GM12878 (cell line): ENCODE results near the gene MAGEA11. TPM values are rescaled to one million over a fixed set of nuclear protein-coding genes. Genes with fewer than 3 reads are reported as not detected.

ENCODE experiments used
- ATAC-seq: fragments of 200-7000 bp; cut with Tn5 transposase; 3 replicates; pipeline ENCODE4 v1.9.1; 2020; ENCODE audit warnings: mild to moderate bottlenecking, moderate library complexity
- BruUV-seq: library from RNA; stranded (reverse); fragments of 400-500 nt; replicated peaks from 2 replicates; lab custom pipeline; 2021; lab: Mats Ljungman, UMichigan
- CTCF ChIA-PET: fragments of 300-600 bp; sonication (Branson Sonifier 250); formaldehyde crosslinking; extraction: SDS; loops from one replicate; lab custom pipeline; 2021; ENCODE audit warnings: inconsistent platforms; lab: Yijun Ruan, JAX
- POLR2A ChIA-PET: fragments of 350-600 bp; formaldehyde crosslinking; extraction: SDS; loops from one replicate; lab custom pipeline; 2021; ENCODE audit warnings: inconsistent platforms; lab: Charles Lee
- RAD21 ChIA-PET: fragments of 300-600 bp; sonication (Branson Sonifier 250); formaldehyde crosslinking; loops from one replicate; lab custom pipeline; 2023; ENCODE audit warnings: antibody characterized with exemption; ENCODE audit not compliant: unreplicated experiment; lab: Charles Lee
- SMC1A ChIA-PET: fragments of 300-600 bp; sonication (Branson Sonifier 250); formaldehyde crosslinking; loops from one replicate; lab custom pipeline; 2023; ENCODE audit not compliant: unreplicated experiment, uncharacterized antibody; lab: Charles Lee
- DNase-seq: peaks from one replicate; pipeline ENCODE4 v3.0.0-alpha.2; 2011; ENCODE audit warnings: low read depth, low spot score
- FAIRE-seq: peaks from 3 replicates; lab custom pipeline; 2011; peaks lifted over from hg19 to GRCh38; lab: Jason Lieb, UNC
- H2AFZ ChIP-seq: 2 replicates; pipeline ENCODE4 v1.6.0; 2011; ENCODE audit warnings: low read depth, low read length, control low read depth; ENCODE audit not compliant: control insufficient read depth
- H3K27ac ChIP-seq: 2 replicates; pipeline ENCODE4 v1.5.1; 2011; ENCODE audit warnings: control low read depth; ENCODE audit not compliant: control insufficient read depth, insufficient read depth
- H3K27me3 ChIP-seq, 2 experiments: replicated peaks in 1 of 2; 2 replicates each; pipeline versions ENCODE4 v1.6.0 to v1.6.1; 2011; ENCODE audit warnings: low read length in 1 of 2; ENCODE audit not compliant: control insufficient read depth in 2 of 2, insufficient read depth in 2 of 2
- H3K36me3 ChIP-seq, 2 experiments: 2 replicates each; pipeline ENCODE4 v1.5.1; 2011; ENCODE audit warnings: low read length in 1 of 2; ENCODE audit not compliant: control insufficient read depth in 2 of 2, insufficient read depth in 2 of 2
- H3K4me1 ChIP-seq: 2 replicates; pipeline ENCODE4 v1.6.1; 2011; ENCODE audit warnings: mild to moderate bottlenecking, low read length, moderate library complexity, mixed read lengths; ENCODE audit not compliant: control insufficient read depth, insufficient read depth
- H3K4me2 ChIP-seq: 2 replicates; pipeline ENCODE4 v1.6.0; 2011; ENCODE audit warnings: control low read depth; ENCODE audit not compliant: control insufficient read depth, insufficient read depth
- H3K4me3 ChIP-seq: fragments of 200-600 bp; sonication (generic); 2 replicates; pipeline ENCODE4 v1.5.1; 2016
- H3K79me2 ChIP-seq: 2 replicates; pipeline ENCODE4 v1.6.0; 2011; ENCODE audit warnings: low read length; ENCODE audit not compliant: control insufficient read depth, insufficient read depth
- H3K9ac ChIP-seq: 2 replicates; pipeline ENCODE4 v1.8.0; 2011; ENCODE audit warnings: low read length, control low read depth, mixed read lengths; ENCODE audit not compliant: control insufficient read depth, insufficient read depth
- H3K9me3 ChIP-seq: replicated peaks from 3 replicates; pipeline ENCODE4 v1.5.1; 2011; ENCODE audit warnings: mild to moderate bottlenecking, low read length; ENCODE audit not compliant: control insufficient read depth, insufficient read depth
- H4K20me1 ChIP-seq: 2 replicates; pipeline ENCODE4 v1.6.0; 2011; ENCODE audit not compliant: control insufficient read depth, insufficient read depth
- CHD4 ChIP-seq: fragments of 200-600 bp; sonication (generic); IDR thresholded peaks from 2 replicates; pipeline ENCODE4 v1.6.1; 2016; ENCODE audit warnings: mild to moderate bottlenecking
- HDAC6 ChIP-seq: fragments of 200-600 bp; sonication (generic); IDR thresholded peaks from one replicate; pipeline ENCODE4 v1.8.0; 2017; ENCODE audit warnings: antibody characterized with exemption; ENCODE audit not compliant: unreplicated experiment
- JUNB ChIP-seq: IDR thresholded peaks from 2 replicates; pipeline ENCODE4 v1.6.1; 2016; ENCODE audit warnings: antibody characterized with exemption, mild to moderate bottlenecking
- JUND ChIP-seq: IDR thresholded peaks from 2 replicates; pipeline ENCODE4 v1.6.1; 2012; ENCODE audit warnings: low read depth, mild to moderate bottlenecking, low read length, improper control_type of control experiment, moderate library complexity
- MYB ChIP-seq: fragments of 150-350 bp; IDR thresholded peaks from 2 replicates; pipeline ENCODE4 v1.6.1; 2014; ENCODE audit warnings: mild to moderate bottlenecking, low read depth, low read length, borderline replicate concordance
- NFIC ChIP-seq: IDR thresholded peaks from 2 replicates; pipeline ENCODE4 v1.6.1; 2012; ENCODE audit warnings: low read depth, mild to moderate bottlenecking, inconsistent platforms, low read length, moderate library complexity
- SIN3A ChIP-seq: IDR thresholded peaks from 2 replicates; pipeline ENCODE4 v1.6.1; 2012; ENCODE audit warnings: low read depth, low read length, improper control_type of control experiment
- SMAD1 ChIP-seq: fragments of 450-650 bp; IDR thresholded peaks from 2 replicates; pipeline ENCODE4 v1.6.1; 2018; ENCODE audit warnings: mild to moderate bottlenecking, low read depth; ENCODE audit not compliant: partially characterized antibody
- SUPT20H ChIP-seq: IDR thresholded peaks from 2 replicates; pipeline ENCODE4 v1.6.1; 2011; ENCODE audit warnings: low read depth, mild to moderate bottlenecking, low read length, moderate library complexity, borderline replicate concordance; ENCODE audit not compliant: control insufficient read depth
- YBX1 ChIP-seq: fragments of 450-650 bp; IDR thresholded peaks from 2 replicates; pipeline ENCODE4 v1.6.1; 2016; ENCODE audit warnings: antibody characterized with exemption
- ZNF217 ChIP-seq: fragments of 450-650 bp; IDR thresholded peaks from 2 replicates; pipeline ENCODE4 v1.6.1; 2017; ENCODE audit warnings: antibody characterized with exemption, mild to moderate bottlenecking
- WGBS: methylation state at CpG from one replicate; pipeline ENCODE4 v1.1.6; 2016; ENCODE audit warnings: low lambda C conversion rate; ENCODE audit not compliant: insufficient replicate concordance, insufficient coverage; ENCODE audit errors: missing lambda C conversion rate; 5-methylcytosine and 5-hydroxymethylcytosine counted together
- in situ Hi-C: fragments of 300-500 bp; cut with MboI; formaldehyde crosslinking; loops from 9 replicates; pipeline ENCODE4 v1.14.3; 2018; ENCODE audit warnings: mixed read lengths
- intact Hi-C: fragments of 100-400 bp; cut with micrococcal nuclease; formaldehyde crosslinking; loops from one replicate; pipeline ENCODE4 v1.14.2; 2022; ENCODE audit not compliant: unreplicated experiment
- polyA plus RNA-seq, 11 experiments: library from polyadenylated mRNA; depleted of rRNA in 4 of 11; unstranded in 6 of 11; stranded (reverse) in 5 of 11; fragments of >200 nt; fragmentation: Nextera tagmentation in 4 of 11; fragmentation: Illumina TruSeq in 1 of 11; extraction: Ambion mirVana in 4 of 11; extraction: Trizol in 1 of 11; gene quantifications; 1 replicate in 1 of 11; 2 replicates in 10 of 11; pipeline versions ENCODE4 v1.2.1 to v1.2.3, GENCODE V29; 2011 to 2016; ENCODE audit warnings: inconsistent platforms in 2 of 11, missing spikeins in 2 of 11, low read depth in 1 of 11
- small RNA-seq: library from RNA; depleted of rRNA; stranded (forward); fragments of <200 nt; gene quantifications from one replicate; pipeline ENCODE3, GENCODE V24; 2014
- total RNA-seq, 4 experiments: library from RNA; depleted of rRNA in 3 of 4; stranded (reverse); fragments of >200 nt in 3 of 4; fragmentation: Illumina TruSeq in 1 of 4; extraction: Trizol in 1 of 4; gene quantifications; 2 replicates each; pipeline versions ENCODE4 v1.2.1 to v1.2.3, GENCODE V29; 2013 to 2021
- TF ChIP-seq, protein P1 (sequence below): fragments of 450-650 bp; formaldehyde crosslinking; IDR thresholded peaks from 2 replicates; pipeline ENCODE4 v1.5.0; 2022; ENCODE audit warnings: mild to moderate bottlenecking, missing genetic modification characterization

MAGEA11 gene
- total and polyA plus RNA-seq, 10 of the 15 experiments (the other 5 are each of a cell fraction or from before 2014, with no cell fraction given): 0.07 TPM; not detected in 9

DNA sequence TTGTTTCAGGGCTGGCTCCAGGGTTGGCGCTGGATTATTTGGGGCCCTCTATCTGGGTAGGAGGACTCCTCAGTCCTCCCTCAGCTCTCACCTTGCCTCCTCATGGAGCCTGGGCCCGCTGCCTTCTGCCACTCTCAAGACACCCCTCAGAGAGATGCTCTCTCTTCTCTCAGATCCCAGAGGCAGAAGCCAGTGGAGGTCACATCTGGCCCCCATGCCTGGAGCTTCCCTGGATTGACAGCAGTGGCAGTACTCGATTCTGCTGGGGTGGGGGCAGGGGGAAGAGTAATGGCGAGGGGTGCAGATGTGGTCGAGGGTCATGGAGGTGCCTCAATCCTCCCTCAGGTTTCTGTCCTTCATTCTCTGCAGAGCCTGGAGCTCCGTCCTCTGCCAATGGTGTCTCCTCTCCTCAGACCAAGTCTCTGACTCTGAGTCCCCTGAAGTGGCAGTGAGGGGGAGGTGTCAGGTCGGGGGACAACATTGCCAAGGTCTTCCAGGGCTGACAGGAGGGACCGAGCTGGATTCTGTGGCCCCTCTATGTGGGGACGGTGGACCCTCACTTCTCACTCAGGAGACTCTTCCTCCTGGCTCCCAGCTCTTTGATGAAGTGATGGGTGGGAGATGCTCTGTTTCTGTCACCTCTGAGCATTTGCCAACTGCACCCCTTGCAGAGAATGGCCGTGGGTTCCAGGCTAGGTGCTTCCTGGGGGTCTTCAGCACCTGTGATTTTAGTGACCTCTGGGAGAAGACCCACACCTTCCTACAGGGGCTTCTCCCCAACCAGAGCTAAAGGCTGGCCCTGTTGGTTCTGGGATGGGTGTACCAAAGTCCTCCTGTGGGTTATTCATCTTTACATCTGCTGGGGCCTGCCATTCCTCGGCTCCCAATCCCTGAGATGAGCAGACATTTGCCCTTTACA, 51.1 kb downstream of the MAGEA11 start:
- DNase-seq: no peak
- Histone ChIP-seq H3K27ac (no peak overlapping the region), H3K79me2 (no peaks in the 10 kb centered on the region)
- no peak for ATAC-seq
- TF ChIP-seq YBX1 (no peak), SMAD1 (no peak), HDAC6 (no peak), CHD4 (no peak), JUND (no peak), JUNB (no peak), NFIC (no peak), MYB (no peak), SIN3A (no peak), SUPT20H (no peak), ZNF217 (no peak)
- TF ChIP-seq, protein P1, sequence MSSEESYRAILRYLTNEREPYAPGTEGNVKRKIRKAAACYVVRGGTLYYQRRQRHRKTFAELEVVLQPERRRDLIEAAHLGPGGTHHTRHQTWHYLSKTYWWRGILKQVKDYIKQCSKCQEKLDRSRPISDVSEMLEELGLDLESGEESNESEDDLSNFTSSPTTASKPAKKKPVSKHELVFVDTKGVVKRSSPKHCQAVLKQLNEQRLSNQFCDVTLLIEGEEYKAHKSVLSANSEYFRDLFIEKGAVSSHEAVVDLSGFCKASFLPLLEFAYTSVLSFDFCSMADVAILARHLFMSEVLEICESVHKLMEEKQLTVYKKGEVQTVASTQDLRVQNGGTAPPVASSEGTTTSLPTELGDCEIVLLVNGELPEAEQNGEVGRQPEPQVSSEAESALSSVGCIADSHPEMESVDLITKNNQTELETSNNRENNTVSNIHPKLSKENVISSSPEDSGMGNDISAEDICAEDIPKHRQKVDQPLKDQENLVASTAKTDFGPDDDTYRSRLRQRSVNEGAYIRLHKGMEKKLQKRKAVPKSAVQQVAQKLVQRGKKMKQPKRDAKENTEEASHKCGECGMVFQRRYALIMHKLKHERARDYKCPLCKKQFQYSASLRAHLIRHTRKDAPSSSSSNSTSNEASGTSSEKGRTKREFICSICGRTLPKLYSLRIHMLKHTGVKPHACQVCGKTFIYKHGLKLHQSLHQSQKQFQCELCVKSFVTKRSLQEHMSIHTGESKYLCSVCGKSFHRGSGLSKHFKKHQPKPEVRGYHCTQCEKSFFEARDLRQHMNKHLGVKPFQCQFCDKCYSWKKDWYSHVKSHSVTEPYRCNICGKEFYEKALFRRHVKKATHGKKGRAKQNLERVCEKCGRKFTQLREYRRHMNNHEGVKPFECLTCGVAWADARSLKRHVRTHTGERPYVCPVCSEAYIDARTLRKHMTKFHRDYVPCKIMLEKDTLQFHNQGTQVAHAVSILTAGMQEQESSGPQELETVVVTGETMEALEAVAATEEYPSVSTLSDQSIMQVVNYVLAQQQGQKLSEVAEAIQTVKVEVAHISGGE (CRISPR knock-in tag): no peak
- TF ChIP-seq, all 136 proteins: peak for 0
- no peaks in the 10 kb centered on the region for H3K4me1 ChIP-seq
- H3K9ac ChIP-seq: no peak overlapping the region
- no peak overlapping the region for H2AFZ ChIP-seq
- BruUV-seq: no TSS peak
- no peaks in the 10 kb centered on the region for H4K20me1 ChIP-seq
- in situ Hi-C loops (no loop called here), intact Hi-C loops (no loop called here)
- SMC1A ChIA-PET: no interaction called here
- H3K36me3 ChIP-seq: no peaks in the 10 kb centered on the region
- POLR2A ChIA-PET: no interaction called here
- H3K4me2 ChIP-seq: no peak overlapping the region
- WGBS: 3% methylated on average over 10 of the region's 11 CpGs
- CTCF ChIA-PET: no interaction called here
- RAD21 ChIA-PET: no interaction called here
- no peak overlapping the region for H3K4me3 ChIP-seq
- H3K9me3 ChIP-seq: no peaks in the 10 kb centered on the region; the same call in 2 of the 3 replicates
- FAIRE-seq: no peak
- no peaks in the 10 kb centered on the region for H3K27me3 ChIP-seq

Small RNA genes within 50 kb of the gene (small RNA-seq; reads per million reads assigned to genes)
- not detected for gene AC244098.1
- not detected for gene AC244098.2
- not detected for gene AC244098.3

Other genes starting within 250 kb of the MAGEA11 start
Only the 7 nearest of the 11 such genes appear.
- gene HSFX3, start 162.1 kb upstream of the MAGEA11 start, total RNA-seq (2014; rRNA removed): 0.40 TPM in 1 of 2 replicates, not detected in the other
- not detected in 2 replicates for gene HSFX3, start 162.1 kb upstream of the MAGEA11 start, total RNA-seq (2014; rRNA removed; fragmentation: Illumina TruSeq; extraction: Trizol)
- gene HSFX3, start 162.1 kb upstream of the MAGEA11 start, total RNA-seq (2021): not detected in 2 replicates
- gene HSFX3, start 162.1 kb upstream of the MAGEA11 start, polyA plus RNA-seq (2011; rRNA removed): 0.05 TPM in 1 of 2 replicates, not detected in the other
- gene HSFX3, start 162.1 kb upstream of the MAGEA11 start, polyA plus RNA-seq (2014; fragmentation: Illumina TruSeq; extraction: Trizol): 0.29 TPM in 1 of 2 replicates, not detected in the other
- gene HSFX3, start 162.1 kb upstream of the MAGEA11 start, polyA plus RNA-seq (2014; fragmentation: Nextera tagmentation; extraction: Ambion mirVana): under 1 TPM in 1 of 2 experiments, not detected in 1; 0.29 TPM
- 0.26 TPM in 1 of 2 replicates, not detected in the other for gene HSFX3, start 162.1 kb upstream of the MAGEA11 start, polyA plus RNA-seq (2014; rRNA removed)
- gene HSFX3, start 162.1 kb upstream of the MAGEA11 start, polyA plus RNA-seq (2016; fragmentation: Nextera tagmentation; extraction: Ambion mirVana): not detected
- gene MAGEA9B, start 124.6 kb upstream of the MAGEA11 start, total RNA-seq (2014; rRNA removed): not detected in 2 replicates
- gene MAGEA9B, start 124.6 kb upstream of the MAGEA11 start, total RNA-seq (2014; rRNA removed; fragmentation: Illumina TruSeq; extraction: Trizol): not detected in 2 replicates
- not detected in 2 replicates for gene MAGEA9B, start 124.6 kb upstream of the MAGEA11 start, total RNA-seq (2021)
- gene MAGEA9B, start 124.6 kb upstream of the MAGEA11 start, polyA plus RNA-seq (2011; rRNA removed): 0.06 and 0.08 TPM in 2 replicates
- not detected in 2 replicates for gene MAGEA9B, start 124.6 kb upstream of the MAGEA11 start, polyA plus RNA-seq (2014; fragmentation: Illumina TruSeq; extraction: Trizol)
- not detected for gene MAGEA9B, start 124.6 kb upstream of the MAGEA11 start, polyA plus RNA-seq (2014; fragmentation: Nextera tagmentation; extraction: Ambion mirVana)
- gene MAGEA9B, start 124.6 kb upstream of the MAGEA11 start, polyA plus RNA-seq (2014; rRNA removed): not detected in 2 replicates
- not detected for gene MAGEA9B, start 124.6 kb upstream of the MAGEA11 start, polyA plus RNA-seq (2016; fragmentation: Nextera tagmentation; extraction: Ambion mirVana)
- 0.11 TPM in 1 of 2 replicates, not detected in the other for gene HSFX2, start 116.7 kb upstream of the MAGEA11 start, total RNA-seq (2014; rRNA removed)
- 0.18 TPM in 1 of 2 replicates, not detected in the other for gene HSFX2, start 116.7 kb upstream of the MAGEA11 start, total RNA-seq (2014; rRNA removed; fragmentation: Illumina TruSeq; extraction: Trizol)
- gene HSFX2, start 116.7 kb upstream of the MAGEA11 start, total RNA-seq (2021): not detected in 2 replicates
- 0.07 TPM in 1 of 2 replicates, not detected in the other for gene HSFX2, start 116.7 kb upstream of the MAGEA11 start, polyA plus RNA-seq (2011; rRNA removed)
- not detected in 2 replicates for gene HSFX2, start 116.7 kb upstream of the MAGEA11 start, polyA plus RNA-seq (2014; fragmentation: Illumina TruSeq; extraction: Trizol)
- not detected for gene HSFX2, start 116.7 kb upstream of the MAGEA11 start, polyA plus RNA-seq (2014; fragmentation: Nextera tagmentation; extraction: Ambion mirVana)
- 0.14 TPM in 1 of 2 replicates, not detected in the other for gene HSFX2, start 116.7 kb upstream of the MAGEA11 start, polyA plus RNA-seq (2014; rRNA removed)
- not detected for gene HSFX2, start 116.7 kb upstream of the MAGEA11 start, polyA plus RNA-seq (2016; fragmentation: Nextera tagmentation; extraction: Ambion mirVana)
- 11.9 and 12.5 TPM in 2 replicates for gene TMEM185A, start 80.3 kb upstream of the MAGEA11 start, total RNA-seq (2014; rRNA removed)
- gene TMEM185A, start 80.3 kb upstream of the MAGEA11 start, total RNA-seq (2014; rRNA removed; fragmentation: Illumina TruSeq; extraction: Trizol): 9.6 and 11.0 TPM in 2 replicates
- gene TMEM185A, start 80.3 kb upstream of the MAGEA11 start, total RNA-seq (2021): 13.0 and 15.0 TPM in 2 replicates
- gene TMEM185A, start 80.3 kb upstream of the MAGEA11 start, polyA plus RNA-seq (2011; rRNA removed): 24.5 and 25.1 TPM in 2 replicates
- gene TMEM185A, start 80.3 kb upstream of the MAGEA11 start, polyA plus RNA-seq (2014; fragmentation: Illumina TruSeq; extraction: Trizol): 11.2 and 11.5 TPM in 2 replicates
- 1 to 10 TPM; 2.4 to 3.9 TPM for gene TMEM185A, start 80.3 kb upstream of the MAGEA11 start, polyA plus RNA-seq (2014; fragmentation: Nextera tagmentation; extraction: Ambion mirVana)
- gene TMEM185A, start 80.3 kb upstream of the MAGEA11 start, polyA plus RNA-seq (2014; rRNA removed): 11.6 and 11.9 TPM in 2 replicates
- gene TMEM185A, start 80.3 kb upstream of the MAGEA11 start, polyA plus RNA-seq (2016; fragmentation: Nextera tagmentation; extraction: Ambion mirVana): 10 to 100 TPM; 16.8 to 19.1 TPM
- gene HSFX1, start 62.0 kb downstream of the MAGEA11 start, total RNA-seq (2014; rRNA removed): 0.16 and 0.34 TPM in 2 replicates
- gene HSFX1, start 62.0 kb downstream of the MAGEA11 start, total RNA-seq (2014; rRNA removed; fragmentation: Illumina TruSeq; extraction: Trizol): 0.09 and 0.14 TPM in 2 replicates
- gene HSFX1, start 62.0 kb downstream of the MAGEA11 start, total RNA-seq (2021): 0.35 and 0.56 TPM in 2 replicates
- 0.15 and 0.16 TPM in 2 replicates for gene HSFX1, start 62.0 kb downstream of the MAGEA11 start, polyA plus RNA-seq (2011; rRNA removed)
- gene HSFX1, start 62.0 kb downstream of the MAGEA11 start, polyA plus RNA-seq (2014; fragmentation: Illumina TruSeq; extraction: Trizol): 0.10 TPM in 1 of 2 replicates, not detected in the other
- not detected for gene HSFX1, start 62.0 kb downstream of the MAGEA11 start, polyA plus RNA-seq (2014; fragmentation: Nextera tagmentation; extraction: Ambion mirVana)
- 0.06 and 0.25 TPM in 2 replicates for gene HSFX1, start 62.0 kb downstream of the MAGEA11 start, polyA plus RNA-seq (2014; rRNA removed)
- under 1 TPM in 1 of 2 experiments, not detected in 1; 0.09 TPM for gene HSFX1, start 62.0 kb downstream of the MAGEA11 start, polyA plus RNA-seq (2016; fragmentation: Nextera tagmentation; extraction: Ambion mirVana)
- not detected in 2 replicates for gene MAGEA9, start 69.9 kb downstream of the MAGEA11 start, total RNA-seq (2014; rRNA removed)
- gene MAGEA9, start 69.9 kb downstream of the MAGEA11 start, total RNA-seq (2014; rRNA removed; fragmentation: Illumina TruSeq; extraction: Trizol): not detected in 2 replicates
- not detected in 2 replicates for gene MAGEA9, start 69.9 kb downstream of the MAGEA11 start, total RNA-seq (2021)
- not detected in 2 replicates for gene MAGEA9, start 69.9 kb downstream of the MAGEA11 start, polyA plus RNA-seq (2011; rRNA removed)
- gene MAGEA9, start 69.9 kb downstream of the MAGEA11 start, polyA plus RNA-seq (2014; fragmentation: Illumina TruSeq; extraction: Trizol): 0.13 TPM in 1 of 2 replicates, not detected in the other
- not detected for gene MAGEA9, start 69.9 kb downstream of the MAGEA11 start, polyA plus RNA-seq (2014; fragmentation: Nextera tagmentation; extraction: Ambion mirVana)
- not detected in 2 replicates for gene MAGEA9, start 69.9 kb downstream of the MAGEA11 start, polyA plus RNA-seq (2014; rRNA removed)
- not detected for gene MAGEA9, start 69.9 kb downstream of the MAGEA11 start, polyA plus RNA-seq (2016; fragmentation: Nextera tagmentation; extraction: Ambion mirVana)
- not detected in 2 replicates for gene MAGEA8, start 169.1 kb downstream of the MAGEA11 start, total RNA-seq (2014; rRNA removed)
- gene MAGEA8, start 169.1 kb downstream of the MAGEA11 start, total RNA-seq (2014; rRNA removed; fragmentation: Illumina TruSeq; extraction: Trizol): not detected in 2 replicates
- gene MAGEA8, start 169.1 kb downstream of the MAGEA11 start, total RNA-seq (2021): not detected in 2 replicates
- gene MAGEA8, start 169.1 kb downstream of the MAGEA11 start, polyA plus RNA-seq (2011; rRNA removed): 0.04 and 0.20 TPM in 2 replicates
- gene MAGEA8, start 169.1 kb downstream of the MAGEA11 start, polyA plus RNA-seq (2014; fragmentation: Illumina TruSeq; extraction: Trizol): 0.06 TPM in 1 of 2 replicates, not detected in the other
- gene MAGEA8, start 169.1 kb downstream of the MAGEA11 start, polyA plus RNA-seq (2014; fragmentation: Nextera tagmentation; extraction: Ambion mirVana): under 1 TPM in 1 of 2 experiments, not detected in 1; 0.13 TPM
- gene MAGEA8, start 169.1 kb downstream of the MAGEA11 start, polyA plus RNA-seq (2014; rRNA removed): not detected in 2 replicates
- gene MAGEA8, start 169.1 kb downstream of the MAGEA11 start, polyA plus RNA-seq (2016; fragmentation: Nextera tagmentation; extraction: Ambion mirVana): not detected